ENCODE data around the gene ICE1. TPM values are rescaled to one million over a fixed set of nuclear protein-coding genes. Genes with fewer than 3 reads are reported as not detected.
A peak's percentile ranks its signal among the peaks of the same experiment; 100 is the strongest.
"Not testable (repeated sequence)": the region's sequence is repeated elsewhere in the genome, so short reads cannot be mapped to it uniquely, and the experiment has no call there.

ICE1 gene
- total RNA-seq, 1 experiment from 2014 or later = 31.2 TPM

GRCh38 chr5:5487585-5488360 lies 65.3 kb downstream of the ICE1 start:
- DNase-seq (ENCODE audit: extremely low read depth, low read depth) = no peak

- DNase-seq (ENCODE audit: extremely low read depth, low read depth) = no peak
Observed at GRCh38 chr5:5490774-5491347, 68.4 kb downstream of the ICE1 start.

GRCh38 chr5:5492087-5492933 lies 69.8 kb downstream of the ICE1 start:
- peak; percentile 67 for DNase-seq (ENCODE audit: extremely low read depth, low read depth)

- DNase-seq (ENCODE audit: extremely low read depth, low read depth) = not testable (repeated sequence)
Observed at GRCh38 chr5:5492934-5493271, 70.4 kb downstream of the ICE1 start.

- DNase-seq (ENCODE audit: extremely low read depth, low read depth) = peak; percentile 42
Observed at GRCh38 chr5:5494489-5495402, 72.3 kb downstream of the ICE1 start.

GRCh38 chr5:5497152-5497788 lies 74.8 kb downstream of the ICE1 start:
- DNase-seq (ENCODE audit: extremely low read depth, low read depth) = peak; percentile 58

- DNase-seq (ENCODE audit: extremely low read depth, low read depth) = no peak
Observed at GRCh38 chr5:5499442-5499841, 77.0 kb downstream of the ICE1 start.

GRCh38 chr5:5504325-5504724 lies 81.8 kb downstream of the ICE1 start:
- DNase-seq (ENCODE audit: extremely low read depth, low read depth) = no peak

GRCh38 chr5:5505815-5506214 lies 83.3 kb downstream of the ICE1 start:
- no peak for DNase-seq (ENCODE audit: extremely low read depth, low read depth)

- DNase-seq (ENCODE audit: extremely low read depth, low read depth) = no peak
Observed at GRCh38 chr5:5508391-5508790, 85.9 kb downstream of the ICE1 start.

GRCh38 chr5:5511904-5512416 lies 89.5 kb downstream of the ICE1 start:
- DNase-seq (ENCODE audit: extremely low read depth, low read depth) = no peak

GRCh38 chr5:5512543-5512942 lies 90.1 kb downstream of the ICE1 start:
- no peak for DNase-seq (ENCODE audit: extremely low read depth, low read depth)

- DNase-seq (ENCODE audit: extremely low read depth, low read depth) = not testable (repeated sequence)
Observed at GRCh38 chr5:5520622-5521021, 98.1 kb downstream of the ICE1 start.

GRCh38 chr5:5521029-5521428 lies 98.6 kb downstream of the ICE1 start:
- no peak for DNase-seq (ENCODE audit: extremely low read depth, low read depth)

GRCh38 chr5:5521478-5521877 lies 99.0 kb downstream of the ICE1 start:
- no peak for DNase-seq (ENCODE audit: extremely low read depth, low read depth)

- no peak for DNase-seq (ENCODE audit: extremely low read depth, low read depth)
Observed at GRCh38 chr5:5522336-5522735, 99.9 kb downstream of the ICE1 start.

- no peak for DNase-seq (ENCODE audit: extremely low read depth, low read depth)
Observed at GRCh38 chr5:5523066-5523505, 100.6 kb downstream of the ICE1 start.

- DNase-seq (ENCODE audit: extremely low read depth, low read depth) = no peak
Observed at GRCh38 chr5:5524327-5524726, 101.8 kb downstream of the ICE1 start.

- DNase-seq (ENCODE audit: extremely low read depth, low read depth) = no peak
Observed at GRCh38 chr5:5531371-5531770, 108.9 kb downstream of the ICE1 start.

All from NCI-H460 (cell line).